T47D (cell line): Measurements from ENCODE around the gene SZRD1.
"Not testable (repeated sequence)": the region's sequence is repeated elsewhere in the genome, so short reads cannot be mapped to it uniquely, and the experiment has no call there.

ENCODE experiments used
- DNase-seq, 2 experiments: peaks; one replicate each; pipeline versions ENCODE4 v3.0.0 to v3.0.0-alpha.2; 2011 to 2012; ENCODE audit warnings: low read depth in 1 of 2, low spot score in 1 of 2
- JUND ChIP-seq: IDR thresholded peaks from 2 replicates; pipeline ENCODE4 v1.6.1; 2012; ENCODE audit warnings: low read depth
- in situ Hi-C: cut with HindIII; loops from 2 replicates; pipeline ENCODE4 v1.10.0; 2016; ENCODE audit warnings: low sequenced_read_pairs, low pct_unique_long_range_greater_than_20kb

Gene SZRD1, protein sequence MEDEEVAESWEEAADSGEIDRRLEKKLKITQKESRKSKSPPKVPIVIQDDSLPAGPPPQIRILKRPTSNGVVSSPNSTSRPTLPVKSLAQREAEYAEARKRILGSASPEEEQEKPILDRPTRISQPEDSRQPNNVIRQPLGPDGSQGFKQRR

DNA sequence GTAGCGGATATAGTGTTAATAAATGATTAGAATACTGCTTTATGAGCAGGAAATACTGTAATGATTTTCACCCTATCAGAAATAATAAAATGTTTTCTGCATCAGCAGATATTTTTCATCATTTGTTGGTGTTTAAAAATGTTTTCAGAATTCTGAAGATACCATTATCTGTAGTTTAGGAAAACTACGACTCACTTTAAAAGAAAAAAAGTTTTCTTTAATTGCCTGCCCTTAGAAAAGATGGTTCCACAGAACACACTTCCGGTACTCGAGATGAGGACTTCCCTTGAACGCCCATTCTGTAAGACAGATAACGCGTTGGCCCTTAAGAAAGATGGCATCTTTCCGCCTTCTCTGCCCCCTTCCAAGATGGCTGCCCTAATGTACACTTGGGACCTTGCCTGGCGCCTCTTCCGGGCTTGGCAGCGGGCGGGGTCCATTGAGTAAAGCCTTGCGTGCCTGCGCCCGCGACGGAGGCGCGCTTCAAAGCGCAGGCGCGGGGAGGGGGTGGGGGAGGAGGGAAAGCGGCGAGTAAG lies at the start of gene SZRD1:
Gene SZRD1, plus strand, starts transcription at position 521 of the 536 bp plus-strand sequence. CDS start 16 bp downstream, outside the sequence.
- in situ Hi-C loops = no loop called here

DNA sequence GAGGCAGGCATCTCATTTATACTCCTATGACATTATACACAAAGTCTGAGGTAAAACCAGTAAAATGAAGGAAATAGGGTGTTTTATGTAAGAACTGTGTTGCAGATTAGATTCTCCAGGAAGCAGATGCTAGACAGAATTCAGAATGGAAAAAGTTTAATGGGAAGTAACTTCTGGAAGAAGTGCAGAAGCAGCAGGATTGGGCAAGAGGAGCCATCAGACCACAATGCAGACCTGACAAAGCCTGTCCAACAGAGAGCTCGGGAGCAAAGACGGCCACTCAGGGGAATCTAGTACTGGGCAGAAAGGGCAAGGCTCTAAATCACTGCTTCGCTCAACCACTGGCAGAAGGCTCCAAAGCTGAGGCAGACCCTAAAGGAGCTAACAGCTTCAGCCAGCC lies 48.5 kb upstream of the SZRD1 start:
- no peak for TF ChIP-seq JUND
- in situ Hi-C loops = no loop called here
- no peak for DNase-seq

More for the DNA sequence above, at the start of gene SZRD1:
- no peak for TF ChIP-seq JUND
- peak; percentile 70 to 99 for DNase-seq

DNA sequence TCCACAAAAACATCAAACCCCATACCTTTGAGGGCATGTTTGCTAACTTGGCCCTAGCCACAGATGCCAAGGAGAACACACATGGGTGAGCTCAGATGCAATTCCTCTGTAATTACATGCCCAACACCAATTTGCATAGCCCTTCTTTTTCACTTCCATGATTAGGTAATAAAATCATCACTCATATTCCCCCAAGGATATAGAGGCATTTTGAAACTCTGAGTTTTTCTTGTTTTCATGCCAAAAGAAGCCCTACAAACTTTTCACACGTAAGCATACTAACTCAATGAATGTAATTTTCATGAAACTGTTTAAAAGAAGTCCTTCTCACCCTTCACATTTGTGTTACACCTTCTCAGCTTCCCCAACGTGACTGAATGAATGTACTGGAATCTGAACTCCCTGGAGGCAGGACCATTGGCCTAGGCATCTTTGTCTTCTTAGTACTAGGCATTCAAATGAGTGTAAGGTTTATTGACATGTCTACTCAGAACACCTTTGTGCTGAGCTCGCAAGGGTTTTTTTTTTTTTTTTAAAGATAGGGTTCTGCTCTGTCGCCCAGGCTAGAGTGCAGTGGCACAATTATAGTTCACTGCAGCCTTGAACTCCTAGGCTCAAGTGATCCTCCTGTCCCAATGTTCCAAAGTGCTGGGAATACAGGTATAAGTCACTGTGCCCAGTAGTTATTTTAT lies 45.7 kb upstream of the SZRD1 start:
- in situ Hi-C loops = no loop called here
- DNase-seq = no peak
- TF ChIP-seq JUND = no peak

DNA sequence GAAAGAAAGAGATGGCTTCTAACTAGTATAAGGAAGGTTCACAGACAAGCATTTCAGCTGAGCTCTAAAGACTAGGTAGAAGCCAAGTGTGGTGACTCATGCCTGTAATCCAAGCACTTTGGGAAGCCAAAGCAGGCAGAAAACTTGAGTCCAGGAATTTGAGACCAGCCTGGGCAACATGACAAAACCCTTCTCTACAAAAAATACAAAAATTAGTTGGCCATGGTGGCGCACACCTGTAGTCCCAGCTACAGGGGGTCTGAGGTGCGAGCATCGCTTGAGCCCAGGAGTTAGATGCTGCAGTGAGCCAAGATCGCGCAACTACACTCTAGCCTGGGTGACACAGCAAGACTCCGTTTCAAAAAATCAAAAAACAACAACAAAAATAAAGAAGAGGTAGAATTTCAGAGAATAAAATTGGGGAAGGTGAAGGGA lies 42.6 kb upstream of the SZRD1 start:
- no peak for DNase-seq
- no peak for TF ChIP-seq JUND
- in situ Hi-C loops = no loop called here

DNA sequence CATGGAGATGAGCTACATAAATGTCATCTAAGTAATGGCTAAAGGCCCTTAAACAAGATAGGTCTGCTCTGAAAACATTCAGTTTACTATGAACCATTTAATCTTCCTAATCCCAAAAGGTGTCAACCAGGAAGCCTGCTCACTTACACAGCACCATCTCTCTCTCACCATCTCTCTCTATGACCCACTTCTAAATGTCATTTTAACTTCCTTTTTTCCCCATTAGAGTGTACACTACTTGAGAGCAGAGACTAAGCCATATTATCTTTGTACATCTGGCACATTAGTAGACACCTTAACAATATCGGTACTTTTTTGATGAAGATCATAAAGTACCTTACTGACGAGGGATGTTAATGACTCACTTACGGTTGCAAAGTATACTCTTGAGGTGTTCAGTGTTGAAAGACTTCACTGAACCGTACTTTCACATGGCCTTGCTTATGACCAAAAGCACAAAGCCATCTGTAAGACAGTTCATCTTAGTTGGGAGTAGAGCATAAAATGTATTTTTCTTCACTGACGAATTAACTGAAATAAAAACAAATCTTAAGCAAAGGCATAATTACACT lies 40.1 kb upstream of the SZRD1 start:
- no peak for DNase-seq
- in situ Hi-C loops = no loop called here
- TF ChIP-seq JUND = no peak

DNA sequence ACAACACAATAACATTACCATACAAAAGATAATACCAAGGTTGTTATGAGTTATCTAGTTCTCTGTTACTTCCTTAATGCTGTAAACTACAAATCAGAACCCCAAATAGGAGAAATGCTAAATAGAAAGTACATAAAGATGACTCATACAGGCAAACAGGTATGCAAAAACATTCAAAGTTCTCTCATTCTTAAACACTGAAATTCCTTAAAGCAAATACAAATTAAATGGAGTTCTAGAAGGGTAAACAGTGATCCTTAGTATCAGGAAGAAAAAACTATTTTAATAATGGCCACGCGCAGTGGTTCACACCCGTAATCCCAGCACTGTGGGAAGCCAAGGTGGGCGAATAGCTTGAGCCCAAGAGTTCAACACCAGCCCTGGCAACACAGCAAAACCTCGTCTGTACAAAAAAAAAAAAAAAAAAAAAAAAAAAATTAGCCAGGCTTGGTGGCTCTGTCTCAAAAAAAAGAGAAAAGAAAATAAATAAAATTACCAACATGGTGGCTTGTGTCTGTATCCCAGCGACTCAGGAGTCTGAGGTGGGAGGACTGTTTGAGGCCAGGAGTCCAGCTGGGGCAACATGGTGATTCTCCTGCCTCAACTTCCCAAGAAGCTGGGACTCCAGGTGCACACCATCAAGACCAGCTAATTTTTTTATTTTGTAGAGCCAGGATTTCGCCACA lies 32.2 kb upstream of the SZRD1 start:
- in situ Hi-C loops = no loop called here
- no peak for DNase-seq
- TF ChIP-seq JUND = 0 out of 2 replicates have a peak, but pooled peaks have one; percentile 49

DNA sequence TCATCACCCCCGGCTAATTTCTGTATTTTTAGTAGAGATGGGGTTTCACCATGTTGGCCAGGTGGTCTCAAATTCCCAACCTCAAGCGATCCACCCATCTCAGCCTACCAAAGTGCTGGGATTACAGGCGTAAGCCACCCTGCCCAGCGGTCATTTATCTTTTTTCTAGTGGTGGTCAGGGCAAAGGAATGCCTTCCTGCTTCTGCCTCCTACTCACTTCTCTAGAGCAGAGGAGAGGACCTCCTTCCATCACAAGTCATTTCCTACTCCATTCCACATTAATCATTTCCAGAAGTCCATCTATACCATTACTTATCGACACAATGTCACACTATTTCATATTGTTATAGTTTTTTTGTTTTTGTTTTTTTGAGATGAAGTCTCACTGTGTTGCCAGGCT lies 28.1 kb upstream of the SZRD1 start:
- no peak for DNase-seq
- in situ Hi-C loops = no loop called here
- TF ChIP-seq JUND = no peak

DNA sequence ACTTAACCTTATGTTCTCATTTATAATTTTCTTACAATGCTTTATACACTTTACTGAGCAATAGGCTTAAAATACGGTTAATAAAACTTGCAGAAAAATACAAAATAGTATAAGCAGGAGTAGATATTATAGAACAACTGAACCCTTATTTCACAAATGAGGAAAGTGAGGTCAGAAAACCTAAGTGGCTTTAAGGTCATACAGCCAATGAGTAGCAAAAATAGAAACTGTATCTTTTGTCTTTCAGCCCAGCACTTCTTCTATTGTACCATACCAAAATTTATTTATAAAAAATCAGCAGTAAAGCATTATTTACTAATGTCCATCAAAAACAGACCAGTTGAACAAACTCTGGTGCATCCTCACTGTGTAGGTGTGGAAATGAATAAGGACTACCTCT lies 26.4 kb upstream of the SZRD1 start:
- in situ Hi-C loops = no loop called here
- DNase-seq = no peak
- TF ChIP-seq JUND = no peak

DNA sequence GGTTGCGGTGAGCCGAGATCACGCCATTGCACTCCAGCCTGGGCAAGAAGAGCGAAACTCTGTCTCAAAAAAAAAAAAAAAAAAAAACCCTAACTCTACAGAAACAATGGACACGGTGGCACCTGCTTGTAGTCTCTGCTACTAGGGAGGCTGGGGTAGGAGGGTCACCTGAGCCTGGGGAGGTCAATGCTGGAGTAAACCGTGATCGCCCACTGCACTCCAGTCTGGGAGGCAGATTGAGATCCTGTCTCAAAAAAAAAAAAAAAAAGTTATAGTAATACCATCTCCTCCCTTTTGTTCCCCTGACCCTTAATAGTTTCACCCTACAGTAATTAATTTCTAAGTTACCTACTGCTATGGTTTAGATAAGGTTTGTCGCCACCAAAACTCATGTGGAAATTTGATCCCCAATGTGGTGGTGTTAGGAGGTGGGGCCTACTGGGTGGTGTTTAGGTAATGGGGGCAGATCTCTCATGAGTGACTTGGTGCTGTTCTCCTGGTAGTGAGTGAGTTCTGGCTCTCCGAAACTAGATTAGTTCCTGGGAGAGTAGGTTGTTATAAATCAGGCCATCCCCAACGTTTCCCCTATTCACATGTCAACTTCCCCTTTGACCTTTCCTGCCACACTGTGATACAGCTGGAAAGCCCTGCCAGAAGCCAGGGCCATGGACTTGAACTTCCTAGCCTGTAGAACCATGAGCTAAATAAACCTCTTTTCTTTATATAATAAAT lies 24.5 kb upstream of the SZRD1 start:
- in situ Hi-C loops = no loop called here
- no peak for TF ChIP-seq JUND
- DNase-seq = no peak

DNA sequence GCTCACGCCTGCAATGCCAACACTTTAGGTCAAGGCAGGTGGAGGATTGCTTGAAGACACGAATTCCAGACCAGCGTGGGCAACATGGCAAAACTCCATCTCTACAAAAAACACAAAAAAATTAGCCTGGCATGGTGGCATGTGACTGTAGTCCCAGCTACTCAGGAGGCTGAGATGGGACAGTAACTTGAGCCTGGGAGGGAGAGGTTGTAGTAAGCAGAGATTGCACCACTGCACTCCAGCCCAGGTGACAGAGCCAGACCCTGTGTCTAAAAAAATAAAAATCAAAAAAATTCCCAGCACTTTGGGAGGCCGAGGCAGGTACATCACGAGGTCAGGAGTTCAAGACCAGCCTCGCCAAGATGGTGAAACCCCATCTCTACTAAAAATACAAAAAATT lies 23.8 kb upstream of the SZRD1 start:
- in situ Hi-C loops, DNase-seq: not testable (repeated sequence)

DNA sequence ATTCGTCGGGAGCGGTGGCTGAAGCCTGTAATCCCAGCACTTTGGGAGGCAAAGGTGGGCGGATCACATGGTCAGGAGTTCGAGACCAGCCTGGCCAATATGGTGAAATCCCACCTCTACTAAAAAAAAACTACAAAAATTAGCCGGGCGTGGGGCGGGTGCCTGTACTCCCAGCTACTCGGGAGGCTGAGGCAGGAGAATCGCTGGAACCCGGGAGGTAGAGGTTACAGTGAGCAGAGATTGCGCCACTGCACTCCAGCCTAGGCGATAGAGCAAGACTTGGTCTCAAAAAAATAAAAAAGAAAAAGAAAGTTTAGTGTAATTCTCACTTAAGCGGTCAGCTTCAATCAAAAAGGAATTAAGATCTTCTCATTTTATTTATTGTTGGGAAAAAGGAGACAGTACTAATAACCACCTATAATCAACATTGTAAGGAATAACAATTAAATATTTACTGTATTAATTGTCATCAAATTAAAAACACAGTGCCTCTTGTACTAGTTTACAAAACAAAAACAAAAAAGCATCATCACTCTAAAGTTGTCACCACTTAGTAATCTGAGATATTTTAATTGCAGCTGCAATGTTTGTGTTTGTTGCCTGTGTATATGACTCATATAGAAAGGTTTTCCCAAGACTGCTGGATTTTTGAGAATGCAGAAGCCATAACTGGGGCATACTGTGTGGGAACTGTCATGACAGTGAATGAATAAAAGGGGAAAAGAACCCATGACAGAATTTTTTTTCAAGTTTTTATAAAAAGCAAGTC lies 18.4 kb upstream of the SZRD1 start:
- in situ Hi-C loops = no loop called here
- no peak for DNase-seq
- TF ChIP-seq JUND = no peak
